GM19025 (cell line): ENCODE data around the gene GPR6.

Experiments used
- ATAC-seq: cut with Tn5 transposase; IDR thresholded peaks from one replicate; pipeline ENCODE4 v1.9.1; 2021; ENCODE audit warnings: mild to moderate bottlenecking, low read depth, moderate library complexity; ENCODE audit not compliant: unreplicated experiment

GPR6 gene

GRCh38 chr6:109978174-109979032 lies at the start of gene GPR6:
Gene GPR6, plus strand, starts transcription at chr6:109978311. Its CDS starts 802 bp downstream, at chr6:109979113.
- no peak for ATAC-seq

DNA sequence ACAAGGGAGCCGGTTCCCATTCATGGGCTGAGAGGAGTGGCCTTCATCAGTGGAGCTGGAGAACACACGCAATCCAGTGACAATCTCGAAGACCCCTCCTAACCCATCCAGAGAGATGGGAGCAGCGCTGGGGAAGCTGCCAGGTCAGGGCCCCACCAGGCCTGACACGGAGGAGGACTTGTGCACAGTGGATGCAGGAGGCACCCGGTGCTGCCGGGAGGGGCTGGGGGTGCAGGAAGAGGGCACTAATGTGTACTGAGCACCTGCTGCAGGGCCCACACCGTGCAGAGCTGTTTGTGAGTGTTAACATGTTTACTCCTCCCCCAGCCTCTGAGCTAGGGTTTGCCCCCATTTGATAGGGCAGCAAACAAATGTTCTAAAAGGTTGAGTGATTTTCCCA lies 43.8 kb upstream of the GPR6 start:
- ATAC-seq = no peak

DNA sequence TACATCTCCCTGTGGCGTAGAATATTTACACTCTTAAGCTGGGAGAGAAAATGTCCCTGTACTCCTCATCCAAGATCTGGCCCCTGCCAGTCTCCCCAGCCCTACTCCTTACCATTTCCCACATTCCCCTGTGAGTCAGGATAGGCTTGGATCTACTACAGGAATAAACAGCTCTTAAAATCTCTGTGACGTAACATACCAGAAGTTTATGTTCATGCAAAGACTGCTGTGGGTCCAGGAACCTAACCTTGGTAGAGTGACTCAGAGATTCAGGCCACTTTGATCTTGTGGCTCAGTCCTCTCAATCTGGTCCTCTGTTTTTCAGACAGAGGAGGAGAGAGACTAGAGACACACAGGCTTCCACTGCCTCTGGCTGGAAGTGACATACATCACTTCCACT lies 38.5 kb upstream of the GPR6 start:
- ATAC-seq = no peak

GRCh38 chr6:109944448-109944847 lies 33.7 kb upstream of the GPR6 start:
- ATAC-seq = no peak

DNA sequence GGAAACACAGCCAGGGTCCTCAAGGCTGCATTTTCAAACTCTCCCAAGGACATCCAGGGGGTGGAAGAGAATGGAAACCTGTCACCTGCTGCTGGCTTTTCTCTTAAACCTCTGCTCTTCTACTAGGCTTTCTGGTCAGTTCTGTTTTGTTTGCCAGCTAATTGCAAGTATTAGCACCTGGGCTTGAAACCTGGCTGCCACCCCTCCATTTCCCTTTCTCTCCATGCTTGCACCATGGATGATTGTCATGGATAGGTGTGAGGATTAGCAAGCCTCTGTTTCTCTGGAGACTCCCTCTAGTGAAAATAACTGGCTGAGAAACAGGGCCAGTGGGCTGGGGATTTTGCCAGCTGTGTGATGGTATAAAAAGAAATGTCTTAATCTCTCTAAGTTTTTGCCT lies 33.0 kb upstream of the GPR6 start:
- ATAC-seq = no peak

DNA sequence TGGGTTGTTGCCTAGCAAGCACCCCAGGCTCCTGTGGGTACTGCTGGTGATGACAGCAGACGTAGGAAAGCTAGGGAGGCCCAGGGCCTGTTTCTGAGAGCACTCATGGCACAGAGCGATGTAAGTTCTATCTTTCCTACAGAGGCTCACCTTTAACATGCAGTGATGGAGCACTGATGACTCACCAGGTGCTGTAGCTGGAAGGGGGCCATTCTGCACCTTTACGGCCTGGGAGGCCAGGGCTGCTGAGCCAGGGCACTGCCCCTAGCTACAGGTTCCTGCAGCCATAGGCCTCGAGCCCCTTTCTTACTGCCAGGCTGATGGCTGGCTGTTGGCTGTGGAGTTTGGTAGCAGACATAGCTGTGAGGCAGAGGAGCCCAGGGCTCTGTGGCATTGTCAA lies 31.1 kb upstream of the GPR6 start:
- no peak for ATAC-seq

- ATAC-seq = no peak
Measured at GRCh38 chr6:109949281-109950065, 28.6 kb upstream of the GPR6 start.

GRCh38 chr6:109955491-109955890 lies 22.6 kb upstream of the GPR6 start:
- no peak for ATAC-seq

DNA sequence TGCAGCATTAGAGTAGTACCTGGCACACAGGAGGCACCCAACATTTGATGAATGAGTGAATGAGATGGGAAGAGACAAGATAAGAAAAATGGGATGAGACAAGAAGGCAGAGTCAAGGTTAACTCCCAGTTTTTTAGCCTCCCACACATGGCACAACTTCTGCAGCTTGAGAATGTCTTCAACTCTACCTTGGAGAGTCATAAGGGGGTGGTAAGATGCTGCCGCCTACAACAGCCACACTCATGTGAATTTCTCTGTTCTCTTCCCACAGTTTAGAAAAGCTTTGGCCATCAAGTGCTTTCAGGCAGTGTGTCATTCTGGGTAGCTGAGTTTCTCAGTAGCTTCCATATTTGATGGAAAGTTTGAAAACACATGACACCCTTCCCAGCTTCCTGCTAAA lies 19.5 kb upstream of the GPR6 start:
- no peak for ATAC-seq

DNA sequence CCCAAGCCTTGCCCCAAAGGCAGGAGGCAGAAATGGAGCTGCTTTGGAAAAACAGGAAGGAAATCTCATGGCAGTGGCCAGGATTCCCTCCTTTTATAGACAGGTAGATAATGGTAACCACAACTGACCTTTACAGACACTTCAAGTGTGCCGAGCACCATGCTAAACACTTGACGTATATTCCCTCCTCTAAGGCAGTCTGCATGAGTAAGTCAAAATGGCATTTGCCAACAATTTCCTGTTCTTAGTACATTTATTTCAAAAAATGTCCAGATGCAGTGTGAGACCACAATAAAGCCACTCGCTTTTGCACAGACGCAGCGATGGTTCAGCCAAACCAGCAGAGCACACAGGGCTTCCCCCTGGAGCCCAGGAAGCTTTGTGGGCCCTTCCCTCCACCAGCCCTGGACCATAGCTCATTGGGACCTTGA lies 16.5 kb upstream of the GPR6 start:
- ATAC-seq = no peak

GRCh38 chr6:109962271-109962670 lies 15.8 kb upstream of the GPR6 start:
- no peak for ATAC-seq

- ATAC-seq = no peak
Measured at GRCh38 chr6:109963598-109964170, 14.4 kb upstream of the GPR6 start.

DNA sequence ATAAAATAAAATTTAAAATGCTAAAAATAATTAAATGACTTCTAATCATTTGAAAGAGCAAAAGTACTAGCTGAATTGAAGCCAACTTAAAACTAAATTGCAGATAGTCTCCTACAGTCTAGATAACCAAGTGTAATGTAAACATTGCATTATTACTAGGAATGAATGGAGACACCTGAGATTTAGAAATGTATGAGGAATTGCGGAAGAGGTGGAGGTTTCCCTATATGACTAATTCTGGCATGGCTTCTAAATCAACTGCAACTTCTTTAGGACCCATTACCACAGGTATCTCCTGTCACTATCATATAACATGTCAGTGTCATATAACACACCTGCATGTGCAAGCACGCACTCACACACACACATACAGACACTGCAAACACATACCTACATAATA lies 13.2 kb upstream of the GPR6 start:
- no peak for ATAC-seq

GRCh38 chr6:109966299-109966698 lies 11.8 kb upstream of the GPR6 start:
- ATAC-seq = no peak

DNA sequence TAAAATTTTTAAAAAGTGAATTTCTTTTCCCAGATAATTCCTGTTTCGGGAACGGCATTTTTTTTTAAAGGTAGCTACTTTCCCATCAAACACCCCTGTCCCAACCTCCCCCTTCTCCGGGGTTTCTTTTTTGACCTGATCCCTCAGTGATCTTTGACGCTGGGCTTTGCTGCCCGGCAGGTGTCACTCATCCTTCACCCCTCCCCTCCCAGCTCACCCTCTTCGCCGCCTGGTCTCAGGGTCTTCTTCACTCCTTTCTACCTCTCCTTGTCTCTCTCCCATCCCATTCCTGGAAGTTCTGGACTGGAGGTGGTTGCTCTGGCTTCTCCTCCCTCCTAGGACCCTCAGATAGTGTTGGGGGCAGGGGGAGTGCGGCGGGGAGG lies 329 bp upstream of the GPR6 start:
- ATAC-seq = no peak

DNA sequence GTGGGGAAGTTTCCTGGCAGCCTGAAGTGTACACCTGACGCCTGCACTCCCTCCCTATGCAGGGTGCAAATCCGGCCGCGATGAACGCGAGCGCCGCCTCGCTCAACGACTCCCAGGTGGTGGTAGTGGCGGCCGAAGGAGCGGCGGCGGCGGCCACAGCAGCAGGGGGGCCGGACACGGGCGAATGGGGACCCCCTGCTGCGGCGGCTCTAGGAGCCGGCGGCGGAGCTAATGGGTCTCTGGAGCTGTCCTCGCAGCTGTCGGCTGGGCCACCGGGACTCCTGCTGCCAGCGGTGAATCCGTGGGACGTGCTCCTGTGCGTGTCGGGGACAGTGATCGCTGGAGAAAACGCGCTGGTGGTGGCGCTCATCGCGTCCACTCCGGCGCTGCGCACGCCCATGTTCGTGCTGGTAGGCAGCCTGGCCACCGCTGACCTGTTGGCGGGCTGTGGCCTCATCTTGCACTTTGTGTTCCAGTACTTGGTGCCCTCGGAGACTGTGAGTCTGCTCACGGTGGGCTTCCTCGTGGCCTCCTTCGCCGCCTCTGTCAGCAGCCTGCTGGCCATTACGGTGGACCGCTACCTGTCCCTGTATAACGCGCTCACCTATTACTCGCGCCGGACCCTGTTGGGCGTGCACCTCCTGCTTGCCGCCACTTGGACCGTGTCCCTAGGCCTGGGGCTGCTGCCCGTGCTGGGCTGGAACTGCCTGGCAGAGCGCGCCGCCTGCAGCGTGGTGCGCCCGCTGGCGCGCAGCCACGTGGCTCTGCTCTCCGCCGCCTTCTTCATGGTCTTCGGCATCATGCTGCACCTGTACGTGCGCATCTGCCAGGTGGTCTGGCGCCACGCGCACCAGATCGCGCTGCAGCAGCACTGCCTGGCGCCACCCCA lies 1.2 kb downstream of the GPR6 start:
- no peak for ATAC-seq

- no peak for ATAC-seq
Measured at GRCh38 chr6:109984410-109984809, 6.3 kb downstream of the GPR6 start.

- ATAC-seq = no peak
Measured at GRCh38 chr6:109987196-109987595, 9.1 kb downstream of the GPR6 start.

GRCh38 chr6:109991201-109992101 lies 13.3 kb downstream of the GPR6 start:
- no peak for ATAC-seq
